HG03378 (cell line): ENCODE data around the gene NUTF2.
A peak's percentile ranks its signal among the peaks of the same experiment; 100 is the strongest.
"Not testable (repeated sequence)": the region's sequence is repeated elsewhere in the genome, so short reads cannot be mapped to it uniquely, and the experiment has no call there.

Source experiments
- ATAC-seq: cut with Tn5 transposase; IDR thresholded peaks from one replicate; pipeline ENCODE4 v1.9.1; 2021; ENCODE audit warnings: mild to moderate bottlenecking, moderate library complexity; ENCODE audit not compliant: unreplicated experiment

Gene NUTF2

DNA sequence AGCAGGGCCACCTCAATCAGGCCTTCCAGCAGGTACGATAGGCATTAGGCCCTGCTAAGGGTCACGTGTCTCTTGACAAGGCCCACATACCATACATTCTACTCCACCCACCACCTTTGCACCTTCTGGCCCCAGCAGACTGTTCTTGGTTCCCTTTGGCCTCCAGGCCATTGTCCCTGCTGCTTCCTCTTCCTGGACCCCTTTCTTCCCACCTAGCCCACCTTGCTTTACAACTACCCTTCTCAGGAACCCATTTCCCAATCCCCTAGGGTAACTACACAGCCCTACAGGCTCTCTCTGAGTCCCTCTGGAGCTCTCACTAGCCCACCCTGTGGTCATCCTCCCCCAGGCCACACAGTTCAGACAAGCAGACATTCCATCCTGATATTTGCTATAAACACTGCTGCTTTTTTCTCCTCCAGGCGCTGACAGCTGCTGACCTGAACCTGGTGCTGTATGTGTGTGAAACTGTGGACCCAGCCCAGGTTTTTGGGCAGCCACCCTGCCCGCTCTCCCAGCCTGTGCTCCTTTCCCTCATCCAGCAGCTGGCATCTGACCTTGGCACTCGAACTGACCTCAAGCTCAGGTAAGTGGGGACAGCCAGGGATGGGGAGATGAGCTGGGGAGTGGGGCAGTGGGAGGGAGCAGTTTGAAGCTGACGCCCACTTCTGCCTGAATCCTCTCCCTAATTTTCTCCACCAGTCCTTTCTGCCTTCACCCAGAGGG is 36.6 kb downstream of the NUTF2 start:
- no peak for ATAC-seq

DNA sequence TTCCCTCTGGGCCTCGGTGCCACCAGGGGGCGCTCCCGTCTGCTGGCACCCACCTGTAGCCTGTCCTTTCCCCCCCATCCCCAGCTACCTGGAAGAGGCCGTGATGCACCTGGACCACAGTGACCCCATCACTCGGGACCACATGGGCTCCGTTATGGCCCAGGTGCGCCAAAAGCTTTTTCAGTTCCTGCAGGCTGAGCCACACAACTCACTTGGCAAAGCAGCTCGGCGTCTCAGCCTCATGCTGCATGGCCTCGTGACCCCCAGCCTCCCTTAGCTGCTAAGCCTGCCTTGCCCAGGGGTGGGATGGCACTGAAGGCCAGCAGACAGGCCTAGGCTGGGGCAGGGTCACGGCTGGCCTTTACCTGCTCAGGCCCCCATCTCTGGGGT is 37.1 kb downstream of the NUTF2 start:
- ATAC-seq: no peak

- no peak for ATAC-seq
Observed at GRCh38 chr16:67884684-67885083, 38.0 kb downstream of the NUTF2 start, which contains the start of gene NRN1L. Gene NRN1L (plus strand): TSS chr16:67884885. CDS start chr16:67884904, 19 bp downstream.

- ATAC-seq: no peak
Observed at GRCh38 chr16:67885545-67885944, 38.8 kb downstream of the NUTF2 start.

GRCh38 chr16:67885976-67886375 is 39.2 kb downstream of the NUTF2 start:
- ATAC-seq: no peak

- no peak for ATAC-seq
Observed at GRCh38 chr16:67886387-67886786, 39.7 kb downstream of the NUTF2 start.

DNA sequence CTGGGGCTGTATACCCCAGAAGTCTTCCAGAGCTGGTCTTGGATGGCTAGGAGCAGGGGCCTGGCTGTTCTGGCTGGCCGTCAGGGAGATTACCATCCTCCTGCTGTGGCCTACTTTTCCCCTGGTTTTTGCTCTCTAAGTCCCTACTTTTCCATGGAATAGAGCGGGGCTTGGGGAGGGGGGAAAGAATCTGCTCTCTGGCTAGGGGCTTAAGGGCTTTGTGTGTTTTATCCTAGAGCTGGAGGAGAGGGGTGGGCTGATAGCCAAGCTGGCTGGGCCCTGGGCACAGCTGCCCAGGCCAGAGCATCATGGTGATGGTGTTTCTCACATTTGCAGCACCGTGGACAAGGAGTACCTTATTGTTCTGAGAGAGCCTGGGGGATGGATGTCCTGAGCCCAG is 41.6 kb downstream of the NUTF2 start:
- ATAC-seq: no peak

DNA sequence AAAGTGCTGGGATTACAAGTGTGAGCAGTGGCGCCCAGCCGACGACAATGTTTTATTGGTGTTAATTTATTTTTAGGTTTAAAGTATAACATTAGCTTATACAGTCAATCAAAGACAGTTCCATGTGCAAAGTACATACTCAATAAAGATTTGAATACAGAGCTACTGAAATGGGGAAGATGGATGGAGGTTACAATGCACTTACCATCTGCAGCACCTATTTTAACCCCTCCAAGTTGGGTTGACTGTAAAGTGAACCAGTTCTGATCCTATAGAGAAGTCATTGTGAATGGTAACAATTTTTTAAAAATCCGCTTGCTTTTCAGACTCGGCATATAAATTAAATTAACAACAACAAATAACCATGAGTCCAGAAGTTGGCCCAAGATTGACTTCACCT is 45.6 kb downstream of the NUTF2 start:
- ATAC-seq: no peak

- peak; percentile 82 for ATAC-seq
Observed at GRCh38 chr16:67892899-67893742, 46.4 kb downstream of the NUTF2 start, which contains the start of gene PSKH1. Gene PSKH1 (plus strand): TSS chr16:67893254. CDS start chr16:67908750, 15,496 bp downstream.

- ATAC-seq: peak; percentile 8
Observed at GRCh38 chr16:67893743-67894399, 47.1 kb downstream of the NUTF2 start.

DNA sequence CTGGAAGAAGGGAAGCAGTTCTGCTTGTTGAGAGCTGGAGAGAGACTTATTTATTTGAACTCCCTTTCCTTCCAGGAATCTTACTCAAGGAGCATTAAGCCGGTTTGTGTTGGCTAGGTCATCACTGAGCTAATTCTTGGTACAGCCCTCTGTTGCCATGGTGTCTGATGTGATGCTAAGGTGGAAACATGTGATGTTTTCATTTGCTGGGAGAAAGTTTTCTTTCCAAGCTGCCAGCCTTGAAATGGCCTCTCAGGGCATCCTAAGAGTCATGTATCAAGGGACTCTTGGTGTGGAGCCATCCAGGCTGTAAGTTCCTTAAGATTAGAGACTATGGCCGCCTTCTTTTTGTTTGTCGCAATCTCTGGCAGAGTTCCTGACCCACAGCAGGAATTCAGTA is 50.5 kb downstream of the NUTF2 start:
- ATAC-seq: no peak

GRCh38 chr16:67901734-67902133 is 55.0 kb downstream of the NUTF2 start:
- no peak for ATAC-seq

- no peak for ATAC-seq
Observed at GRCh38 chr16:67902831-67903230, 56.1 kb downstream of the NUTF2 start.

GRCh38 chr16:67907397-67908180 is 60.9 kb downstream of the NUTF2 start:
- no peak for ATAC-seq

DNA sequence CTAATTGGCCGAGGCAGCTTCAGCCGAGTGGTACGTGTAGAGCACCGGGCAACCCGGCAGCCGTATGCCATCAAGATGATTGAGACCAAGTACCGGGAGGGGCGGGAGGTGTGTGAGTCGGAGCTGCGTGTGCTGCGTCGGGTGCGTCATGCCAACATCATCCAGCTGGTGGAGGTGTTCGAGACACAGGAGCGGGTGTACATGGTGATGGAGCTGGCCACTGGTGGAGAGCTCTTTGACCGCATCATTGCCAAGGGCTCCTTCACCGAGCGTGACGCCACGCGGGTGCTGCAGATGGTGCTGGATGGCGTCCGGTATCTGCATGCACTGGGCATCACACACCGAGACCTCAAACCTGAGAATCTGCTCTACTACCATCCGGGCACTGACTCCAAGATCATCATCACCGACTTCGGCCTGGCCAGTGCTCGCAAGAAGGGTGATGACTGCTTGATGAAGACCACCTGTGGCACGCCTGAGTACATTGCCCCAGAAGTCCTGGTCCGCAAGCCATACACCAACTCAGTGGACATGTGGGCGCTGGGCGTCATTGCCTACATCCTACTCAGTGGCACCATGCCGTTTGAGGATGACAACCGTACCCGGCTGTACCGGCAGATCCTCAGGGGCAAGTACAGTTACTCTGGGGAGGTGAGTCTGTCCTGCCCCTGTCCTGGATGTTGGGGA is 62.5 kb downstream of the NUTF2 start:
- ATAC-seq: no peak

GRCh38 chr16:67910158-67910557 is 63.4 kb downstream of the NUTF2 start:
- no peak for ATAC-seq

DNA sequence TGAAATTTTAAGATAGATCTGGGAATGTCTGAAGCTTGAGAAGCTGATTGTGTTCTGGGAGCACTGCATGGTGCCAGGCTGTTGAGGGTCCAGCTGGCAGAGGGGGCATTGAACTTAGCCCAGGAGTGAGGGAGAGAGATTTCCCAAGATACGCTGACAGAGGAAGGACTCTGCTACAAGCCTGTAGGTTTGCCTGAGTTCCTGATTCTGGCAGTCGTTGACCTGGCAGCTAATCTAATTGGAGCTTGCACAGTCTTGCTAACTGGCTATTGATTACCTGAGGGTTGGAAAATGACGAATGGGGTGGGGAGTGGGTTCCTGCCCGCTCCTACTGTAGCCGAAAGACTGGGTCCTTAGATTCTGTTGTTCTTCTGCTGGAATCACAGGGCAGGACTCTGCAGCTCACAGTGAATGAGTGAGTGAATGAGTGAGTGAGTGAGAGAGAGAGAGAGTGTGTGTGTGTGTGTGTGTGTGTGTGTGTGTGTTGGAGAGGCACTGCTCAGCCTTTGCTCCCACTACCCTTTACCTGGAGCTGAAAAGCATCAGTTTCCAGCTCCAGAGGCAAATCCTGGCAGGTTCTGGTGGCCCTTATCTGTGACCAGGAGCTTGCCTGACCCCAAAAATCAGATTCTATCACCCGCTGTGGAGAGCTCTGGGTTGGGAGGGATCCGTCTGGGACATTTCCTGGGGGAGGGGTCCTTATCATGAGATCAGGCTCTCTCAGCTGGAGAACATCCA is 68.2 kb downstream of the NUTF2 start:
- no peak for ATAC-seq

DNA sequence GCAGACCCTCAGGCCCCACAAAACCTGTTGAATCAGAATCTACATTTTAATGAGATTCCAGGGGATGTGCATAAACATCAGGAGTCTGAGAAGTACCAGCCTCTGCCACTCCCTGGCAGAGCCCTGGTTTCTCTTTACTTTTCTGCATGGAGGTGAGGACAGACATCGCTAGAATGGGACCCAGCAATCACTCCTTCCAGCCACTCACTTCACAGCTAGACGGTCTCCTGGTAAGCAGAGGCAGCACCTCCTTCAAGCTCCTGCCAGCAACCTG is 68.7 kb downstream of the NUTF2 start:
- ATAC-seq: not testable (repeated sequence)

DNA sequence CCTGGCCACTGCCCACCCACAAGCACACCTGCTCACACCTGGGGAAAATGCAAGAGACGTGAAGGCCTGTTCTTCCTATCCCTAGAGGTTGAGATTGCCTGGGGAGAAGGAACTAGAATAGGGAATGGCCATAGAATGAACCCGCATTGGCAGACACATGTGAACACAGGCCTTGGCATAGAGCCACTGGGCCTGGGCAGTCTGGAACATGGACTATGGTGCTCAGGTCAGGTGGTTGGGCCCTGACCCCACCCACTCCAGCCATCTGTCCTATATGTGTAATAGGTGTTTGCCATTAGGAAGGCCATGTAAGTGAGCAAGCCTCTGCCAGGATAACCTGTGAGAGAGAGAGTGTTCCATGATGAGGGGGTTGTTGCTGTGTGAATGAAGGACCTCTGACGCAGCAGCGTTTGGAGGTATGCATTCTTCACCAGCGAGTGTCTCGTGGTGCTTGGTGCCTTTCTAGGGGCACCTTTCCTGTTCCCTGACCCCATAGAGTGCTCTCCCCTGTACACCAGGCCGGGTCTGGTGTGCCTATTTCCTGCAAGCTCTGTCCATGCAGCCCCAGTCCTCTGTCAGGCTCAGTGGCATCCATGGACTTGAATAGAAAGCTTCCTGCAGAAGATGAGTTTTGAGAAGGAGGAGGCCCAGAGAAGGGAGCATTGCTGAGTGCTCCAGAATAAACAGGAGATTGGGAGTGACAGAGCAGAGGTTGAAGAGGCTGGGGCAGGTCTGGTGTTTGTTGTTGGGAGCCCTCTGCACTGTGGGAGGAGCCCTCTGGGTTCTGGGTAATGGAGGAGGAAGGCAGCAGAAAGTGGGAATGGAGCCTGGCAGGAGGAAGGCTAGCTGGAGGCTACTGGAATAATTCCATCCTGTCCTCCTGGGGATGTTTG is 69.3 kb downstream of the NUTF2 start:
- no peak for ATAC-seq
